Measurements from ENCODE around the gene HARBI1.

DNA sequence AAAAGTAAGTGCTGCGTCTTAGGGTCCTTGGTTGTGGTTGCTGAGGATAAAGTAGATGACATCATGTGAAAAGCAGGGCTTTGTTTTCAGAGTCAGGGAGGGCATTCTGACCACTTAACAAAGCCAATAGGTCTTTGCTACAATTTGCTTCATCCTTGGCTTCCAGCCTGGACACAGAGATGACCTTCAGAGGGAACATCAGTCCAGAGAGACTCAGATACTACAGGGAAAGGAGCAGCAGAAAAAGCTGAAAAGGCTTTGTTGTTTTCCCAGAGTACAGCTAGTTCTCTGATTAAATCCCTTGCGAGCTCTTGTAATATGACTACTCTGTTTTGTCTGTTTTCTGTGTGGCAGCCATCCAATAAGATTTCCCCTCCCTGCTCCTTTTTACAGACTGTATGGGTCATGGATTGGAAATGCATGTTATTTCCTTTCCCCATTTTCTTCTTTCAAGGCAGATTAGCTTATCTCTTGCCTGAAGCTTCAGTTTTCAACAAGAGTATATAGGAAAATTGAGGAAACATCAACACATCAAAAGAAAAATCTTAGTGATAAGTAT lies 32.2 kb upstream of the HARBI1 start:
- TF ChIP-seq, protein P1, sequence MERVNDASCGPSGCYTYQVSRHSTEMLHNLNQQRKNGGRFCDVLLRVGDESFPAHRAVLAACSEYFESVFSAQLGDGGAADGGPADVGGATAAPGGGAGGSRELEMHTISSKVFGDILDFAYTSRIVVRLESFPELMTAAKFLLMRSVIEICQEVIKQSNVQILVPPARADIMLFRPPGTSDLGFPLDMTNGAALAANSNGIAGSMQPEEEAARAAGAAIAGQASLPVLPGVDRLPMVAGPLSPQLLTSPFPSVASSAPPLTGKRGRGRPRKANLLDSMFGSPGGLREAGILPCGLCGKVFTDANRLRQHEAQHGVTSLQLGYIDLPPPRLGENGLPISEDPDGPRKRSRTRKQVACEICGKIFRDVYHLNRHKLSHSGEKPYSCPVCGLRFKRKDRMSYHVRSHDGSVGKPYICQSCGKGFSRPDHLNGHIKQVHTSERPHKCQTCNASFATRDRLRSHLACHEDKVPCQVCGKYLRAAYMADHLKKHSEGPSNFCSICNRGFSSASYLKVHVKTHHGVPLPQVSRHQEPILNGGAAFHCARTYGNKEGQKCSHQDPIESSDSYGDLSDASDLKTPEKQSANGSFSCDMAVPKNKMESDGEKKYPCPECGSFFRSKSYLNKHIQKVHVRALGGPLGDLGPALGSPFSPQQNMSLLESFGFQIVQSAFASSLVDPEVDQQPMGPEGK (CRISPR knock-in tag; IDR thresholded peaks at IDR 0.05; ENCODE audit: borderline replicate concordance): no peak
- 0 out of 2 replicates have a peak, but pooled peaks have one; percentile 66 for TF ChIP-seq ZFP3 (CRISPR knock-in tag; IDR thresholded peaks at IDR 0.05)
- TF ChIP-seq BACH2 (CRISPR knock-in tag; IDR thresholded peaks at IDR 0.05; ENCODE audit: borderline replicate concordance): no peak
- TF ChIP-seq PPARA (CRISPR knock-in tag; IDR thresholded peaks at IDR 0.05; ENCODE audit: borderline replicate concordance): no peak
- TF ChIP-seq RARB (CRISPR knock-in tag; IDR thresholded peaks at IDR 0.05): no peak
- TF ChIP-seq ZNF565 (CRISPR knock-in tag; conservative IDR thresholded peaks at IDR 0.05; ENCODE audit: low read depth): no peak

Measured in SK-N-SH treated with all-trans-retinoic acid at 6 μM for 48 hours (cell line).